ENCODE data around the gene PDE11A.

PDE11A gene

DNA sequence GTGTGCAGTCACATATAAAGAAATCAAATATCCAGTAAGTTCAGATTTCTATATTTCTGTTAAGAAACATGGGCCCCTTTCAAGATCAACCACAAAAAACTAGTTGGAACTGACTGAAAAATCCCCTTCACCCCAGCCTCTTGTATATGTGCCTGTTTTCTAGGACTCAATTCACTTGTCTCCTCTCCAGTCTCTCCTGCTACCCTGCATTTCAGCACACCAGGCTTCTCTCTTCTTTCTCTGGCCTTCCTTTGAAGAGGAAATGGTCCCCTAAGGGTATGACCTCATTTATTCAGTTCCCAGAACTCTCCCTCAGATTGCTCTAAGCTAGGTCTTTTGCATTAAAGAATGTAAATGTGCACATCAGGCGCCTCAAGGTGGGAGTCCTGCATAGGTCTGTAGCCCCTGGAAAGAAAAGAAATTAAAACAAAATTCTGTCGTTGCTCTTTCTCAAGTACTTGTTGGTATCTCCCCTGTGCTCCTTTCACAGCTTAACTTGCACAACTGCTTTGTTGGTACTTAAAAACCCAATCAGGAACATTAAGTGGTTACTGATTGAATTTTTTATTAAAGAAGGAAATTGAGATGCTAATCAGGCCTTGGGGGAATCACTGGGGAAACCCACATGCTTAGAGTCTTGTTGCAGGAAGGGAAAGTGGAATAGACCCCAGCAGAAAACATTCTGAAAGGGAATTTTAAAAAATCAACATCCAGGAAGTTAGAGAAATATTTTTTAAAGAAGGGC, 401.6 kb downstream of the PDE11A start:
- intact Hi-C loops (cut with DNase I), result no loop called here
- no peak for DNase-seq

DNA sequence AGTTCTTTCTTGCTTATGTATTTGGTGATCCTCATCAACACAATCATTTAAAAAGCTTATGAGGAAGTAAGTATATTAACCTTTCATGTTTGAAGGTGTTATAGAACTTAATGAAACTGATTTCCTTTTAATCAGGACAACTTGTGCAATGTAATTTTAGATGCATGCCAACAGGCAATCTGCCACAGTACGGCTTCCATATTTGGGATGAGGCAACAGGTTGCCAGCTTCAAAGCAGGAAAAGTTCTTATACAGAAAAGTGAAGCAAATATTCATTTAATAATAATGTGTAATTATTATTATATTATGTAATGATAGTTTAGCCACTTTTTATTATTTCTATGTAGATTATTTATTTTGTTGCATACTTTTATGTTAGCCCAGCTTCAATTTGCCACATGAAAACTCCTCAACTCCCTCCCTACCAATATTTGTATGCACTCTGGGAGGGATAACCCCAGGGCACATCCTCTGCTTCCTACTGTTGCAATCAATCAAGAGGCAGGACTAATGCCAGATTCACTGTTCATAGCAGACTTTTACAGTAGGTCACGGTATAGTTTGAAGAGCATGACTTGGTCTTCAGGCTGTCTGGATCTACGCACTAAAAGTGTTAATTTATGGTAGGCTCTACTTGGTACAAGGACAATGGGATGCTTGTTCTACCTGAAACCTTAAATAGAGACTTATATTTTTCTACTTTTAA, 402.8 kb downstream of the PDE11A start:
- no peak for DNase-seq
- intact Hi-C loops (cut with DNase I), result no loop called here

DNA sequence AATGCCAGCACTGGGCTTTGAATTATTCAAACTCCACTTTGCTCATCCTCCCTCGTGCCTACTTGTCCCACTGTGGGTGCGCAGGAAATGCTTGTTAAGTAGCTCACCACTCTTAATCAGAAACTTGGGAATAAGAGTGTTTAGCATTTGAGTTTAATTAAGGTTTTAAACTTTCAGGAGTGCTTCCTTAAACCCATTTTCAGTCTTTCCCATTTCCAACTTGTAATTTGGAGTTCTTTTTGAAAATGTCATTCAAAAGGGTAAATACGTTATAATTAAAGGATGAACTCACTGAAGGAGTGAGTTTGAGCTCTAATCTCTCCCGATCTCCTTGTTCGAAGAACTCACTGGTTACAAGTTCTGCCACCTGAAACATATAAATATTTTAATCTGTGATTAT, 403.4 kb downstream of the PDE11A start:
- DNase-seq, result no peak
- intact Hi-C loops (cut with DNase I), result no loop called here

DNA sequence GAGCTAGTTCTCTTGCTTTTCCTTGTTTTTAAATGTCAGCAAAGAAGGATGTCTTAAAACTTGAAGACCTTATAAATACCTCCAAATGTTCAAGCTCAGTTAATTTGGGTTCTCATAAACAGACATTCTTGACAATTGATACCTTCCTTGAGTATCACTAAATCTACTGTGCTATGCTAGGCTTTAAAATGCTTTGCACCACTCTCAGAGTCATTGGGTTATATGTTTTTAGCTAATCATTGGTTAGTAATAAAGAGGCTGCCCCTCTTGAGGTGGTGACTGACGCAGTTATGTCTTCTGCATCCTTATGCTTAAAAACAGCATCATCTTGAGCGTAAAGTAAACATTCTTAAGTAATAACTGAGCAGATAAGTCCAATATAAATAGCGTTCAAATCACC, 404.0 kb downstream of the PDE11A start:
- intact Hi-C loops (cut with DNase I), result no loop called here
- DNase-seq, result no peak

DNA sequence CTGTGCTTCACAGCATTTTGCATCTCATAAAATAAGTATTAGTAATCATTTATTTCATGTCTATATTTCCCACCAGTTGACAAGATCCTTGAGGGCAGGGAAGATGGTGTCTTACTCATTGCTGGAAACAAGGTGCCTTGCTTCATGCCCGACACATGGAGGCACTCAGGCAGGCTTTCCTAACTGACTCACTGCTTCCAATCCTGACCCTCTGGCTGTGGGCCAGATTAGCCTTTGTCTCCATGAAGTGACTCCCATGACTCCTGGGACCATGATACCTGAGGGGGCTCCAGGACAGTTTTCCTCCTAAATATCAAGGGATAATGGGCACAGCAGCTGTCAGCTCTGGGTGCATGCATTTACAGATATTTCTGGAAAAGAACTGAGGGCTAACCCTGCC, 405.0 kb downstream of the PDE11A start:
- intact Hi-C loops (cut with DNase I), result no loop called here
- no peak for DNase-seq

DNA sequence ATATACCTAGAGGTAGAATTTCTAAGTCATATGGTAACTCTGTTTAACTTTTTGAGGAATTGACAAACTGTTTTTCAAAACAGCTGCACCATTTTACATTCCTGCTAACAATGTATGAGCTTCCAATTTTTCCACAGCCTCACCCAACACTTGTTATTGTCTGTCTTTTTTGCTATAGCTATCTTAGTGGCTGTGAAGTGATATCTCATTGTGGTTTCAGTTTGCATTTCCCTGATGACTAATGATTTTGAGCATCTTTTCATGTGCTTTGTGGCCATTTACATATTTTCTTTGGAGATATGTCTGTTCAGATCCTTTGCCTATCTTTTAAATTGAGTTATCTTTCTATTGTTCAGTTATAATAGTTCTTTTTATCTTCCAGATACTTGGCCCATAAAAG, 406.2 kb downstream of the PDE11A start:
- intact Hi-C loops (cut with DNase I), result no loop called here
- no peak for DNase-seq

DNA sequence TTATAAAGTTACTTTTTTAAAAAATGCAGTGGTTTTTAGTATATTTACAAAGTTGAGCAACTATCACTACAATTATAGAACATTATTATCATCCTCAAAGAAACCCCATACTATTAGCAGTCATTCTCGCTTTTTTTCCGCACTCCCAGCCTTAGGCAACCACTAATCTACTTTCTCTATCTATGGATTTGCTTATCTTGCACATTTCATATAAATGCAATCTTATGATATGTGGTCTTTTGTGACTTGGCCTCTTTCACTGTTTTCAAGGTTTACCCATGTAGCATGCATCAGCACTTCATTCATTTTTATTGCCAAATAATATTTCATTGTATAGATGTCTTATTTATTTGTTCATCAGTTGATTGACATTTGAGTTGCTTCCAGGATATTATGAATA, 406.6 kb downstream of the PDE11A start:
- intact Hi-C loops (cut with DNase I), result no loop called here

DNA sequence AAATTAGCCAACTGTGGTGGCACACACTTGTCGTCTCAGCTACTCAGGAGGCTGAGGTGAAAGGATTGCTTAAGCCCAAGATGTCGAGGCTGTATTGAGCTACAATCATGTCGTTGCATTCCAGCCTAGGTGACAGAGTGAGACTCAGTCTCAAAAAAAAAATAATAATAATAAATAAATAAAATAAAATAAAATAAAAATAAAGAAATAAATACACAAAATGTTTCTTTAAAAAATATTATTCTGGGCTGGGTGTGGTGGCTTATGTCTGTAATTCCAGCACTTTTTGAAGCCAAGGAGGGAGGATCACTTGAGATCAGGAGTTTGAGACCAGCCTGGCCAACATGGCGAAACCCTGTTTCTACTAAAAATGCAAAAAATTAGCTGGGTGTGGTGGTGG, 407.2 kb downstream of the PDE11A start:
- intact Hi-C loops (cut with DNase I), result no loop called here
- DNase-seq, result no peak

More for the DNA sequence above, 406.6 kb downstream of the PDE11A start:
- no peak for DNase-seq

DNA sequence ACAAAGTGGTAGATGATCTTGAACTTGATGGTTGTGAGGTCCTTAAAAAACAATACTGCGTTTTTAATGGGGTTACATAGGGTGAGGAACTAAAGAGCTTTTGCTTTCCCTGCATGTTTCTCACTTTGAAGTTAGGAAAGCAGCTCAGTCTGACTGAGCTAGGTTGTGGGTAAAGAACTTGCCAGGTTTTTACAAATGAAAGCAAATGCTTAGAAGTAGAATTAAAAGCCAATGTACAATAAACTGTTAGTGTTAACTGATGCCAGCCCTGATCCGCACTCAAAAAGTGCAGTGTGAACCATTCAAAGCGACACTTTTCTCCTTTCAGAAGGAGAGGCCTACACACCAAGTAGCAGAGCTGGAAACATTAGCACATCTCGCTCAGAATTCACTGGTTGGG, 409.7 kb downstream of the PDE11A start:
- intact Hi-C loops (cut with DNase I), result no loop called here
- DNase-seq, result no peak

DNA sequence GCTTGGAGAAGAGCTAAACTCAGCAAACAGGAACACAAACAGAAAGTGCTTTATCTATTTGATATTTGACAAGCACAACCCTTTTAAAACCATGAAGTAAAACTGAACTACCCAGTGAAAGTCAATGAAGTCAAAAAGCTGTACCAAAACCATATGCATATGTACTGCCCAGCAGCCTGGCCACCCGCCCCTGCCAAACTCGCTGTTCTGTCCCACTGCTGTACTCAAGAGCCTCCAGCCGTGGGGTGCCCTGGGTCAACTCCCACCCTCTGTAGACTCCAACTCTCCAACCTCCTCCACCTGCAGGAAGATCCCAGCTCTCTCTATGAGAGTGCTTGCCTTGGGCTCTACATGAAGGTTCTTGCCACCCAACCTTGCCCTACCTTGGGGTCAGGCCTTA, 411.8 kb downstream of the PDE11A start:
- DNase-seq, result no peak

DNA sequence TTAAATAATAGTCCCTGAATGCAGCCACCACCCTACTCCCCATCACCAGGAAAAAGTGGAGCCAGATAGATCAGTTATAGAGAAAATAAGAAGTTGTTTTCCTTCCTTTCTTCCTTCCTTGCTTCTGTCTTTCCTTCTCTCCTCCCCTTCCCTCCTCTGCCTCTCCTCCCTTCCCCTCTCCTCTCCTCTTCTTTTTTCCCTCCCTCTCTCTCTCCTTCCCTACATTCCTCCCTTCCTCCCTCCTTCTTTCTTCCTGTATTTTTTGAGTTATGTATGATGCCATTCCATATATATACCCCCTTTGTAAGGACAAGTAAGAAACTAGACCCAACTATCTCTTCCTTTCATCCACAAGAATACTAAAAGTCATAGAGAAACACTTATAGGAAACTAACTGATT, 414.3 kb downstream of the PDE11A start:
- intact Hi-C loops (cut with DNase I), result no loop called here
- no peak for DNase-seq

More for the DNA sequence above, 411.8 kb downstream of the PDE11A start:
- intact Hi-C loops (cut with DNase I), result no loop called here

DNA sequence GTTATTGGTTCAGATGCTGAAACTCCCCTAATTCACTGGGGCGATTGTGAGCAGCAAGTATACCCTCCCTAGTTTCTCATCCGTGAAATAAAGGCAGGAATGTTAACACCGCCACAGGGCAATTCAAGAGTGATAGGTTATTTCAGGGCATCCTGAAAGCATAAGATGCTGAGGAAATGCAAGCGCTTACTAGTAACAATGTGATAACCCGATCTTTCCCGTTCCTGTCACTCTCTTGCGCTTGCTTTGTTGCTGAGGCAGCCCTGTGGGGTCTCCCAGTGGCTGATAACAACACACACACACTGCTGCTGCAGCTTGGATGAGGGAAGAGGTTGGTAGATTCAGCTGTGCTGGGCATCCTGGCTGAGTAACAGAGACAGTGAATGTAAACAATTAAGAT, 420.7 kb downstream of the PDE11A start:
- intact Hi-C loops (cut with DNase I), result no loop called here
- no peak for DNase-seq

DNA sequence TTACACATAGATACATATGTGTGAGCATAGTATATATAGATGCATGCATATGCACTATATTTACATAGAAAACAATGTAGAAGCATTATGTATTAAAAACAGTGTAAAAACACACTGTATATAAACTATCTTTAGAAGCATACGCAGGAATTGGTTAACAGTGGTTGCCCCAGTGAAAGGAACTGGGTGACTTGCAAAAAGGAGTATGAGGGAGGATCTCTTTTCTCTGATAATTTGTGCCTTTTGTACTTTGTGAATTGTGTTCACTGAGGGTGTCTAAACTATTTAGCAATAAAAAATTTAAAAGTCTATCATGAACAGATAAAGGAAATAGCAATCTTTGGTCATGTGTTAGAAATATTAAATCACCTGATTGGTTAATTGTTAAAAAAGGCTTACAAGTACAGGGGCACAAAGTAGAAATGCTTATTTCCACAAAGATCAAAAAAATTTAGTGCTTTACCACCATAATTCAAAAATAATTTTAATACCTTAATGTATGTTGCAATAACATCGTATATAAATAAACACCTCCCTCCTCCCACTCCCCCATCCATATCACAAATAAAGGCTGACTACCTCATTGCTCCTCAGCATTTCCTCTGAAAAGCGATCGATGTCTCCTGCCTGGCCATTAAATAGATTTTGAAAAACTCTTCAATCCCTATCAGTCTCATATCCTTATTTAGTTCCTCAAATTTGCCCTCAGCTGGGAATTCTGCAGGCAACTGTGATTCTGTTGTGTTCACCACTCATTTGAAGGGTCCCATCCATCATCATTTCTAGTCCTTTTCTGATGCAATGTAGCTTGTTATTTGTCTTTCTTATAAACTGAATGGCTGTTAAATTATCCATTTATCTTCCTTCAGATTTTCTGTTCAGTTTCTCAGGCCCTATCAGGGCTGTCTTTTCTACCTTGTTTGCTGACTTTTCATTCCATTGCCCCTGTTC, 422.7 kb downstream of the PDE11A start:
- intact Hi-C loops (cut with DNase I), result no loop called here
- DNase-seq, result no peak

DNA sequence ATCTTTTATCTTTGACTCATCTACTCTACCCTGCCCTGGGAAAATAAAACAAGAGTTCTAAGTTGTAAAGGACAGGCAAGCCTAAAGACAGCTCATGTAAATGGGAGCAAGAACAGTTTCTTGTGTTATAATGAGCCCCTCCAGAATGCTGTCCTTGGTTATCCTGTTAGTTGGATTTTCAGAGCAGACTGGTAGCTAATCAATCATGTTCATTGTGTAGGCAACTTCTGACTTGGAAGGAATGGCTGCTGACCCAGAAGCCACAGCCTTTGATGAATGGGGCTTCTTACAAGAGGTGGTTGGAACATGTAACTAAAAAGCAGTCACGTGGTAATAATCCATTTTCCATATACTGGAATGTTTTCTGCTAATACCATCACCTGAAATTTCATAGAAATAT, 425.8 kb downstream of the PDE11A start:
- intact Hi-C loops (cut with DNase I), result no loop called here
- no peak for DNase-seq

DNA sequence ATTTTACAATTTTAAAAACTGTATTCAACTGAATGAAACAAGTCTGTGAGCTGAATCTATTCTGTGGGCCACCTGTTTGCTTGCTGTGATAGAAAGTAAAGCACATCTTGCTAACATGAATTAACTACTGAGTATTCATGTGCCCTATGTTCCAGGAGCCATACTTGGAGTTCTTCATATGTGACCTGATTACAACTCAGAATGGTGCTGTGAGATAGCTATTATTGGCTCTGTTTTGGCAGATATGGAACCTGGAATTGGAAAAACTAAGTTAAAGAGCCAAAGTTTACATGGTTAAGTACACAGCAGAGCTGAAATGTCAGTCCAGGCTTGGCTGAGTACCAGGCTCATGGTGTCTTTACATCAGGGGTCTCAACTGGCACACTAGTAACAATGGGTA, 426.3 kb downstream of the PDE11A start:
- DNase-seq, result no peak
- intact Hi-C loops (cut with DNase I), result no loop called here

DNA sequence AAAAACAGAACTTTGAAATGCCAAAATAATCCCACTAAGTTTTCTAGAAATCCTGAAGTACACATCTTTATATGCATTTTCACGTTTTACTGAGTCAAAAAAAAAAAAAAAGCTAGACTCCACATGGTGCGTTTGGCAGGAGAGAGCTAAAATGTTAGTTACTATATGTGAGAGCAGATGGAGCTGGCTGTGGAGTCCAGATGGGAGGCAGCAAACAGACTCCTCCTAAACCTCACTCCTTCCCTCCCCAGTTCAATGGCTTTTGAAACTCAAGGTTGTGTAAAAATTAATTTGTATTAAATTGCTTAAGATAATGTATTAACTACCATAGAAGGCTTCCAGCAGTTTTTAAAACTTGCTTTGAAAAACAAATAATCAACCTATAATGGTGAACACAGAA, 431.2 kb downstream of the PDE11A start:
- DNase-seq, result no peak
- intact Hi-C loops (cut with DNase I), result no loop called here

DNA sequence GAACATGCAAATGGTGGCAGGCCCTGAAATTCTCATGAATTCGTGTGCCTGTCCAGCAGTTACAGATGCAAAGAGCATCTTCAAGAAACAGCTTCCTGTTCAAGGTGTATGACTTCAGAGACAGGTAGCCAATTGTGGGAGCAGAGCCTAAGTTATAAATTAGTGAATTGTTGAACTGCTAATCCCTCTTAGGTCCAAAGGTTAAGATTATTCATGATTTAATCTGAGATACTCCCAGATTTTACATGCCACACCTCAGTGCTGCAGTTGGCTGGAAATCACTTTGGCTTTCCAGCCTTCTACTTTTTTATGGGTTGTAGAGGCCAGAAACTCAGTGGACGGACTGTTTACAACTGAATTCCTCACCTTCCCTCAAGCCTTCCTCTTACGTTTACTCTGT, 432.2 kb downstream of the PDE11A start:
- intact Hi-C loops (cut with DNase I), result no loop called here
- no peak for DNase-seq

DNA sequence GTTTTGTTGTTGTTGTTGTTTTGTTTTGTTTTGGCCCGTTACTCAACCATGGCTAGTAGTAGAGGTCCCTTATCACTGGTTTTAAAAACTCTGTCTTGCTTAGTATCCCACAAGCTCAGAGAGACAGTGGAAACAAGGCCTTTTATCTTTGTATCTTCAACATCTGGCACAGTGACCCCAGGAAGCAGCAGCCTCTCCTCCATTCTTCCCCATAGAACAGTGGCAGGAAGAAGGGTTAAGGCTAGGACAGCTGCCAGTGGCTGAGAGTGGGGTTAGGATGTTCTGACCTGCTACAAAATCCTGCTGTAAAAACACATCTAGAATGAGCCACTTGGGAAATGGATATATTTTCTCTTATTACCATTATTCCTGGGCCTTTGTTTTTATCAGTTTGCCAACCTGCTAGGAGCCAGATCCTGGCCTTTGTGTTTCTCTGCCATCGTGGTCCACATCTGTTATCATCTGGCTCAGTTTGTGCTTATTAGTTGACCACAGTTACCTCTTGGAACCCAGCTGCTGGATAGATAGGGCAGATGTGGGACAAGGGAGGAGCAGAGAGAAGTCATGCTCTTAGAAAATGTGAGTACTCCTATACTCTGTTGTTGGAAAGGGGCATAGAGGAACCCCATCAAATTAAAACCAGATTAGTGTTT, 433.2 kb downstream of the PDE11A start:
- intact Hi-C loops (cut with DNase I), result no loop called here

DNA sequence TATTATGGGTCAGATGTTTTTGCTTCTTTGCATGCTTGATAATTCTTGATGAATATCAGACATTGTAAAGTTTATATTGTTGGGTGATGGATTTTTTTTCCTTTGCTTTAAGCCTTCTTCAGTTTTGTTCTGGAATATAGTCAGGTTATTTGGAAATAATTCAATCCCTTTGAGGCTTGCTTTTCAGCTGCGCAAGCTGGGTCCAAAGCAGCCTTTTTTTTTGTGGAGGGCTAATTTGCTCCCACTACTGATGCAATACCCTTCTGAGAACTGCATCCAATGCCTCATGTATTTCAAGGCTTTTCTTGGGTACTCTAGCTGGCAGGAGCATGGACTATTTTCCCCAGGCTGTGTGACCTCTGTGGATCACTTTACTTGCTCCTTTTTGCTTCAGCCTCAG, 434.1 kb downstream of the PDE11A start:
- DNase-seq, result no peak
- intact Hi-C loops (cut with DNase I), result no loop called here

More for the DNA sequence above, 433.2 kb downstream of the PDE11A start:
- no peak for DNase-seq

Data from head of caudate nucleus (tissue), 42 donors.